ENCODE measurements around the gene STAT3.

The STAT3 gene

DNA sequence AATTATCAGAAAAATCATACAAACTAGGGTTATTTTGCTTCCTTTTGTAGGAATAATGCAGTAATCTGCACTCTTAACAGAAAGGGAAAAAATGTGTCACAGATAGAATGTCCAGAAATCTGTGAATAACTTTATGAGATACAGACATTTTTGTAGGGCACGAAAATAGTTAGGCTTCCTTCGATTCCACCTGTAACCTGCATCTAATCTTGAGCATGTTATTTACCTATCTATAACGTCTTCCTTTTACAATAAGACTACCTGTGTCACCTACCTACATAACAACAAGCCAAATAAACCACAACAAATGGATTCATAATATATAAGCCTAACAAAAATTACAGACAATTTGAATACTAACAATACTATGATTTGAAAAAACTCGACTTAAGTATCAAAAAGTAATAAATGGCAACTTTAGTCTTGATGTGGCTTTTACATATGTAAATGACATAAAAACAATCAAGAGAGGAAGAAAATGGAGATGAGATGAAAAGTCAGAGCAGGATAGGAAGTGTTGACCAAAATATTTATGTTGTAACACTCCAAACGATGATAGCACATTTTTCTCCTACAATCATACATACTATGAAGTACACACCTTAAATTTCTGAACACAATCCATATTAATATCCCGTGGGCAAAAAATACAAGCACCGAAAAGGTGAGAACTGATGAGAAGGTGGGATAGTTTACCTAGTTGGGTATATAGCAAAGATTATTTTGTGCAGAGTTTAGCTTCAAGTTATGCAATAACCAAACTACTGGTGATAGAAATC, 114.6 kb downstream of the STAT3 start:
- ATAC-seq: no peak
- TF ChIP-seq TOX (CRISPR knock-in tag; IDR thresholded peaks at IDR 0.05; ENCODE audit: borderline replicate concordance) (no peak), TCF4 (CRISPR knock-in tag; IDR thresholded peaks at IDR 0.05; ENCODE audit: borderline replicate concordance) (no peak), ZNF8 (CRISPR knock-in tag; IDR thresholded peaks at IDR 0.05) (no peak), BACH2 (CRISPR knock-in tag; IDR thresholded peaks at IDR 0.05; ENCODE audit: borderline replicate concordance) (no peak)

DNA sequence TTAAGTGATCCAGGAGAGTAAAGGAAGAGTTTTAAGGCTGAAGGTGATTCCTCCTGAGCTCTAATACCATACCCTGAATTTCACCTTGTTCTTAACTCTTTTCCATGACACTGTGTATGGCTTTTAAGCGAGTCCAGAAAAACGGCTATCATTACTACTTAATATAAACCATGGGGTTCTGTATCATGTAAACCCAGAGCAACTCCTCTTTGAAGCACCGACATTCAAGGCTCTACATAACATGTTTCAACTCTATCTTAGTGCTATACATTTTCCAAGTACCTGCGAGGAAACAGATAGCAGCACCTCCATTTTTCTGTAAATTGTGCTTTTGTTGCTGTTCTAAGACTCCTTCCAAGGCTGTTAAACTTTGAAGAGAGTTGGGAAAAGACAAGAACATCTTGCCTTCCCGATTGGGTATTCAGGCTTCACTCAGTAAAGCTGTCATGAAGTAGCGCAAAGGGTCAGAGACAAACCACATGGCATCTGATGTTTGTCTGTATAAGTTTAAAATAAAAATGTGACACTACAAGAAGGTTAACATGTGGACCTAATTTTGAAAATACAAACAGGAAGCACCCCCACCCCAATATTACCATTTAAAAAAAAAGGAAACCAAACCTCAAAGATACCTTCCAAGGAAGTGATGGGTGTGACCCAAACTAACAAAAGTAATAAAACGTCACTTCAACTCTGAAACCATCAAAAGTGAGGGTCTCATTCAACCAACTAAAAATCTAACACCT, 115.9 kb downstream of the STAT3 start:
- no peak for TF ChIP-seq SNAI2 (CRISPR knock-in tag; IDR thresholded peaks at IDR 0.05)
- TF ChIP-seq ZFP3 (CRISPR knock-in tag; IDR thresholded peaks at IDR 0.05): no peak
- TF ChIP-seq TOX (CRISPR knock-in tag; IDR thresholded peaks at IDR 0.05; ENCODE audit: borderline replicate concordance): no peak
- no peak for TF ChIP-seq PPARA (CRISPR knock-in tag; IDR thresholded peaks at IDR 0.05; ENCODE audit: borderline replicate concordance)
- no peak for TF ChIP-seq ZFP30 (CRISPR knock-in tag; IDR thresholded peaks at IDR 0.05)
- TF ChIP-seq GLIS3 (CRISPR knock-in tag; IDR thresholded peaks at IDR 0.05): no peak
- TF ChIP-seq ARNTL (CRISPR knock-in tag; IDR thresholded peaks at IDR 0.05; ENCODE audit: borderline replicate concordance, low read depth): no peak
- TF ChIP-seq ZNF70 (CRISPR knock-in tag; IDR thresholded peaks at IDR 0.05): no peak
- ATAC-seq: no peak

DNA sequence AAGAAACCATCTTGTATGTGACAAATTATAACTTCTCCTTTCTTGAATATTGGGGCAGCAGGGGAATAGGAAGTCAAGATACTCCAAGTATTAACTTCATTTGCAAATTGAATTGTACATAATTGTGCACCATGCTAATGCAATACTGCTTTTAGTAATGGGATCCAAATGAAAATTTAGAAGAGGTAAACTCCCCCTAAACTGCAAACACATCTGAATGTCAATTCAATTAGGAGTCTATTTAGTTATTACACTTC, 116.5 kb downstream of the STAT3 start:
- no peak for TF ChIP-seq ZFP3 (CRISPR knock-in tag; IDR thresholded peaks at IDR 0.05)
- TF ChIP-seq ZFP30 (CRISPR knock-in tag; IDR thresholded peaks at IDR 0.05): no peak
- no peak for TF ChIP-seq SNAI2 (CRISPR knock-in tag; IDR thresholded peaks at IDR 0.05)
- TF ChIP-seq, protein P1, sequence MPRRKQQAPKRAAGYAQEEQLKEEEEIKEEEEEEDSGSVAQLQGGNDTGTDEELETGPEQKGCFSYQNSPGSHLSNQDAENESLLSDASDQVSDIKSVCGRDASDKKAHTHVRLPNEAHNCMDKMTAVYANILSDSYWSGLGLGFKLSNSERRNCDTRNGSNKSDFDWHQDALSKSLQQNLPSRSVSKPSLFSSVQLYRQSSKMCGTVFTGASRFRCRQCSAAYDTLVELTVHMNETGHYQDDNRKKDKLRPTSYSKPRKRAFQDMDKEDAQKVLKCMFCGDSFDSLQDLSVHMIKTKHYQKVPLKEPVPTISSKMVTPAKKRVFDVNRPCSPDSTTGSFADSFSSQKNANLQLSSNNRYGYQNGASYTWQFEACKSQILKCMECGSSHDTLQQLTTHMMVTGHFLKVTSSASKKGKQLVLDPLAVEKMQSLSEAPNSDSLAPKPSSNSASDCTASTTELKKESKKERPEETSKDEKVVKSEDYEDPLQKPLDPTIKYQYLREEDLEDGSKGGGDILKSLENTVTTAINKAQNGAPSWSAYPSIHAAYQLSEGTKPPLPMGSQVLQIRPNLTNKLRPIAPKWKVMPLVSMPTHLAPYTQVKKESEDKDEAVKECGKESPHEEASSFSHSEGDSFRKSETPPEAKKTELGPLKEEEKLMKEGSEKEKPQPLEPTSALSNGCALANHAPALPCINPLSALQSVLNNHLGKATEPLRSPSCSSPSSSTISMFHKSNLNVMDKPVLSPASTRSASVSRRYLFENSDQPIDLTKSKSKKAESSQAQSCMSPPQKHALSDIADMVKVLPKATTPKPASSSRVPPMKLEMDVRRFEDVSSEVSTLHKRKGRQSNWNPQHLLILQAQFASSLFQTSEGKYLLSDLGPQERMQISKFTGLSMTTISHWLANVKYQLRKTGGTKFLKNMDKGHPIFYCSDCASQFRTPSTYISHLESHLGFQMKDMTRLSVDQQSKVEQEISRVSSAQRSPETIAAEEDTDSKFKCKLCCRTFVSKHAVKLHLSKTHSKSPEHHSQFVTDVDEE (CRISPR knock-in tag; IDR thresholded peaks at IDR 0.05): no peak
- no peak for TF ChIP-seq GLIS3 (CRISPR knock-in tag; IDR thresholded peaks at IDR 0.05)
- no peak for TF ChIP-seq ZC3H10 (CRISPR knock-in tag; IDR thresholded peaks at IDR 0.05)
- no peak for TF ChIP-seq TCF4 (CRISPR knock-in tag; IDR thresholded peaks at IDR 0.05; ENCODE audit: borderline replicate concordance)
- TF ChIP-seq ZNF565 (CRISPR knock-in tag; conservative IDR thresholded peaks at IDR 0.05; ENCODE audit: low read depth): no peak
- TF ChIP-seq CSDC2 (CRISPR knock-in tag; IDR thresholded peaks at IDR 0.05): no peak
- TF ChIP-seq PPARA (CRISPR knock-in tag; IDR thresholded peaks at IDR 0.05; ENCODE audit: borderline replicate concordance): no peak
- TF ChIP-seq, protein P2, sequence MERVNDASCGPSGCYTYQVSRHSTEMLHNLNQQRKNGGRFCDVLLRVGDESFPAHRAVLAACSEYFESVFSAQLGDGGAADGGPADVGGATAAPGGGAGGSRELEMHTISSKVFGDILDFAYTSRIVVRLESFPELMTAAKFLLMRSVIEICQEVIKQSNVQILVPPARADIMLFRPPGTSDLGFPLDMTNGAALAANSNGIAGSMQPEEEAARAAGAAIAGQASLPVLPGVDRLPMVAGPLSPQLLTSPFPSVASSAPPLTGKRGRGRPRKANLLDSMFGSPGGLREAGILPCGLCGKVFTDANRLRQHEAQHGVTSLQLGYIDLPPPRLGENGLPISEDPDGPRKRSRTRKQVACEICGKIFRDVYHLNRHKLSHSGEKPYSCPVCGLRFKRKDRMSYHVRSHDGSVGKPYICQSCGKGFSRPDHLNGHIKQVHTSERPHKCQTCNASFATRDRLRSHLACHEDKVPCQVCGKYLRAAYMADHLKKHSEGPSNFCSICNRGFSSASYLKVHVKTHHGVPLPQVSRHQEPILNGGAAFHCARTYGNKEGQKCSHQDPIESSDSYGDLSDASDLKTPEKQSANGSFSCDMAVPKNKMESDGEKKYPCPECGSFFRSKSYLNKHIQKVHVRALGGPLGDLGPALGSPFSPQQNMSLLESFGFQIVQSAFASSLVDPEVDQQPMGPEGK (CRISPR knock-in tag; IDR thresholded peaks at IDR 0.05; ENCODE audit: borderline replicate concordance): no peak
- no peak for TF ChIP-seq RARB (CRISPR knock-in tag; IDR thresholded peaks at IDR 0.05)
- TF ChIP-seq, protein P3, sequence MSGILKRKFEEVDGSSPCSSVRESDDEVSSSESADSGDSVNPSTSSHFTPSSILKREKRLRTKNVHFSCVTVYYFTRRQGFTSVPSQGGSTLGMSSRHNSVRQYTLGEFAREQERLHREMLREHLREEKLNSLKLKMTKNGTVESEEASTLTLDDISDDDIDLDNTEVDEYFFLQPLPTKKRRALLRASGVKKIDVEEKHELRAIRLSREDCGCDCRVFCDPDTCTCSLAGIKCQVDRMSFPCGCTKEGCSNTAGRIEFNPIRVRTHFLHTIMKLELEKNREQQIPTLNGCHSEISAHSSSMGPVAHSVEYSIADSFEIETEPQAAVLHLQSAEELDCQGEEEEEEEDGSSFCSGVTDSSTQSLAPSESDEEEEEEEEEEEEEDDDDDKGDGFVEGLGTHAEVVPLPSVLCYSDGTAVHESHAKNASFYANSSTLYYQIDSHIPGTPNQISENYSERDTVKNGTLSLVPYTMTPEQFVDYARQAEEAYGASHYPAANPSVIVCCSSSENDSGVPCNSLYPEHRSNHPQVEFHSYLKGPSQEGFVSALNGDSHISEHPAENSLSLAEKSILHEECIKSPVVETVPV (CRISPR knock-in tag; IDR thresholded peaks at IDR 0.05): no peak
- no peak for TF ChIP-seq BACH2 (CRISPR knock-in tag; IDR thresholded peaks at IDR 0.05; ENCODE audit: borderline replicate concordance)
- TF ChIP-seq ZNF70 (CRISPR knock-in tag; IDR thresholded peaks at IDR 0.05): no peak
- TF ChIP-seq, protein P4, sequence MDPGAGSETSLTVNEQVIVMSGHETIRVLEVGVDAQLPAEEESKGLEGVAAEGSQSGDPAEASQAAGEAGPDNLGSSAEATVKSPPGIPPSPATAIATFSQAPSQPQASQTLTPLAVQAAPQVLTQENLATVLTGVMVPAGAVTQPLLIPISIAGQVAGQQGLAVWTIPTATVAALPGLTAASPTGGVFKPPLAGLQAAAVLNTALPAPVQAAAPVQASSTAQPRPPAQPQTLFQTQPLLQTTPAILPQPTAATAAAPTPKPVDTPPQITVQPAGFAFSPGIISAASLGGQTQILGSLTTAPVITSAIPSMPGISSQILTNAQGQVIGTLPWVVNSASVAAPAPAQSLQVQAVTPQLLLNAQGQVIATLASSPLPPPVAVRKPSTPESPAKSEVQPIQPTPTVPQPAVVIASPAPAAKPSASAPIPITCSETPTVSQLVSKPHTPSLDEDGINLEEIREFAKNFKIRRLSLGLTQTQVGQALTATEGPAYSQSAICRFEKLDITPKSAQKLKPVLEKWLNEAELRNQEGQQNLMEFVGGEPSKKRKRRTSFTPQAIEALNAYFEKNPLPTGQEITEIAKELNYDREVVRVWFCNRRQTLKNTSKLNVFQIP (CRISPR knock-in tag; IDR thresholded peaks at IDR 0.05; ENCODE audit: borderline replicate concordance, low read depth): no peak
- no peak for TF ChIP-seq ISL1 (CRISPR knock-in tag; IDR thresholded peaks at IDR 0.05)
- TF ChIP-seq OSR1 (CRISPR knock-in tag; IDR thresholded peaks at IDR 0.05): no peak
- no peak for TF ChIP-seq ESRRG (CRISPR knock-in tag; IDR thresholded peaks at IDR 0.05)
- ATAC-seq: no peak

Data from SK-N-SH treated with all-trans-retinoic acid at 6 μM for 48 hours (cell line).